Rectal smooth muscle tissue (tissue), 1 donor: ENCODE results near the gene PTPN6.

ENCODE experiments used
- H3K27ac ChIP-seq: one replicate; pipeline ENCODE4 v1.7.0; 2013; ENCODE audit warnings: low read depth, low read length, inconsistent platforms
- H3K27me3 ChIP-seq: one replicate; pipeline ENCODE4 v1.7.0; 2013; ENCODE audit warnings: low read length; ENCODE audit not compliant: control insufficient read depth, insufficient read depth
- H3K36me3 ChIP-seq: one replicate; pipeline ENCODE4 v1.7.0; 2013; ENCODE audit warnings: low read length; ENCODE audit not compliant: control insufficient read depth, insufficient read depth
- H3K4me1 ChIP-seq: one replicate; pipeline ENCODE4 v1.7.0; 2013; ENCODE audit warnings: low read length; ENCODE audit not compliant: control insufficient read depth, insufficient read depth
- H3K4me3 ChIP-seq: one replicate; pipeline ENCODE4 v1.7.0; 2013; ENCODE audit warnings: low read length
- H3K9ac ChIP-seq: one replicate; pipeline ENCODE4 v1.7.0; 2013; ENCODE audit warnings: low read length

Gene PTPN6

GRCh38 chr12:6948873-6949594, 2.1 kb upstream of the PTPN6 start:
- Histone ChIP-seq H3K36me3 (no peaks in the 10 kb centered on the region), H3K27me3 (no peaks in the 10 kb centered on the region), H3K9ac (no peak overlapping the region), H3K4me3 (no peak overlapping the region), H3K27ac (no peak overlapping the region), H3K4me1 (peaks cover 8% of the 10 kb centered on the region)

DNA sequence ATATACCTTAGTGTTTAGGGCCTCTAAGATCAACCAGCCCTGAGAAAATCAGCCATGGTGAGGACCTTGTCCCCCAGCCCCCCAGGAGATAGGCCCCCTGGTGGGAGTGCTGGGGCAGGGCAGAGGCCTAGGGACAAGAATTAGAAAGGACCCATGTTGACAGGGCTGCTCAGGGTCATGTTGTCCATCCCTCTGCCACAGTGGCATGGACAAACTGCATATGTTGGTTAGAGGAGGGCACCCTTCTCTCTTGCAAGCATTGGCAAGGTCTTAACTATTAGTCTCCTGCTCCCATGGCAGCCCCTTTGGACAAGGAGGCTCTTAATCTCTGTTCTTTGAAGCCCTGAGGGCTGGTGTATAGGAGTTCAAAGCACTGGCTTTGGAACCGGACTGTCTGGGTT, 755 bp upstream of the PTPN6 start:
- no peak overlapping the region for H3K9ac ChIP-seq
- no peak overlapping the region for H3K4me3 ChIP-seq
- H3K36me3 ChIP-seq: no peaks in the 10 kb centered on the region
- H3K27ac ChIP-seq: no peak overlapping the region
- H3K4me1 ChIP-seq: peaks cover 3% of the 10 kb centered on the region
- no peaks in the 10 kb centered on the region for H3K27me3 ChIP-seq

- H3K36me3 ChIP-seq: peaks cover 2% of the 10 kb centered on the region
- peak overlapping the region; percentile 37 for H3K27ac ChIP-seq
- H3K9ac ChIP-seq: peak overlapping the region; percentile 39
- peak overlapping the region; percentile 62 for H3K4me3 ChIP-seq
- H3K27me3 ChIP-seq: no peaks in the 10 kb centered on the region
- no peaks in the 10 kb centered on the region for H3K4me1 ChIP-seq
These were observed 480 bp downstream of the PTPN6 start for GRCh38 chr12:6951551-6952120.

DNA sequence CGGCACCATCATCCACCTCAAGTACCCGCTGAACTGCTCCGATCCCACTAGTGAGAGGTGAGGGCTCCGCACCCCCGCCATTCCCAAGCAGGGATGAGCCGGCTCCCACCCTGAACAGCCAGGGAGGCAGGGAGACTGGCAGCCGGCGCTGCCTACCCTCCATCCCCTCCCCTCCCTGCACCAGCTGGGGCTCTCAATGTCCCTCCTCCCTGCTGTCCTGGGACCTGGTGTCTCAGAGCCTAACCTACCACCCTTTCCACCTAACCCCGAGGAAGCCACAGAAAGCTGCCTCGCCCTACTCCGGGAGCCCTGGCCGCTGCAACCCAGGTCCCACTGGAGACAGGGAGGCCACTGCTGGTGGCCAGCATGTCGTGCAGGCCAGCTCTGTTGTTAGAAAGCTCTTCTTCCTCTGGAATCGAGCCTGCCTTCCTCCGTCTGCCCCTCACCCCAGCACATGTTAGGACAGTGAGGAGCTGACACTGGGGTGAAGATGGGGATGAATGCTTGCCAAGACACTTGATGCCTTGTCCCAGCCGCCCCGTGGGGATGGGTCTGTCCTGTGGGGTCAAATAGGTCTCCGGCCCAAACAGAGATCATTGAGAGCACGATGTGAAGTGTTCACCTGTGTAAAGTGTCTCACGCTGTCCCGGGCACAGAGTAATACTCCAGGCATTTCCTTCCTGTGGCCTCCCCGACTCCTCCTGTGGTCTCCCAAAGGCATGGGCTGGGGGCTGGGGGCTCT, 1.1 kb downstream of the PTPN6 start:
- no peak overlapping the region for H3K27ac ChIP-seq

GRCh38 chr12:6952863-6953441, 1.8 kb downstream of the PTPN6 start:
- Histone ChIP-seq H3K27me3 (no peaks in the 10 kb centered on the region), H3K4me3 (peak overlapping the region; percentile 62), H3K4me1 (no peaks in the 10 kb centered on the region), H3K27ac (no peak overlapping the region), H3K36me3 (peaks cover 2% of the 10 kb centered on the region), H3K9ac (peak overlapping the region; percentile 38)

More for the DNA sequence above, 1.1 kb downstream of the PTPN6 start:
- Histone ChIP-seq H3K27me3 (no peaks in the 10 kb centered on the region), H3K36me3 (peaks cover 2% of the 10 kb centered on the region), H3K4me1 (no peaks in the 10 kb centered on the region), H3K4me3 (peak overlapping the region; percentile 62), H3K9ac (peak overlapping the region; percentile 39)

DNA sequence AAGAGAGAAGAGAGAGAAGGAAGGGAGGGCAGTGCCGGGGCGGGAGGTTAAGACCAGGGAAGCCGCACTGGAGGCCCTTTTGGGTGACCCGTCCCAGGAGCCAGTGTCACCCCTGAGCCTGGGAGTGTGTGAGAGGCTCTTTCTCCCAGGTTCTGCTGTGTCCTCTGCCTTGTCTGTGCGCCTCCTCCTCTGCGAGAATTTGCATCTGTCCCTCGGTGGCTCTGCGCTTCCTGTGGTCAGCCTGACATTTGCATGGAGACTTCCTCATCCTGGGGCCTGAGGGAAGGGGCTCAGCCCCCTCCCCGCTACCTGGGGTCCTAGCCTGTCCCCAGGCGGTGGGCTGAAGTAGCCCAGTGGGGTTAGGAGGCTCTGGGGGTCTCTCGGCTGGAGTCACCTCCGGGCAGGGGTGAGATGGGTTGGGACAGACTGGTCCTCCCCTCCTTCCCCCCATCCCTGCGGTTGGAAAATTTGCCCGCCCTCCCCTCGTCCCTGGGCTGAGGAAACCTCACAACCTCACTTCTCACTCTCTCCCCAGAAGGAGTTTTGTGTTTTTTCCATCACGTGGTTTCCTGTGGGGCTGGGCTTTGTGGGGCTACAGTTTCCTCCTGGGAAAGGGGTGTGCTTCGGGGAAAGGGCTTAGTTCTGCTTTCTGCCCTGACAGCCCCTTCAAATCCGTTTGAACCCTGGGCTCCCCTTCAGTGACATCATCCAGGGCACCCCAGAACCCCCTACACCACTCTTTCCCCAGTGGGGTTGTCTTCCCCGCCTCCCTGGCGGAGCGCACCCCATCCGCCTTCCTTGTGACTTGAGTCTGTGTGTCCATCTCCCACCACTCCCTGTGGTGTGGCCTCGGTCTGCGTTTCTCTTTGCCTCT, 2.5 kb downstream of the PTPN6 start:
- H3K36me3 ChIP-seq: peaks cover 2% of the 10 kb centered on the region
- no peaks in the 10 kb centered on the region for H3K4me1 ChIP-seq
- H3K9ac ChIP-seq: peak overlapping the region; percentile 38
- no peak overlapping the region for H3K27ac ChIP-seq
- no peaks in the 10 kb centered on the region for H3K27me3 ChIP-seq
- peak overlapping the region; percentile 62 for H3K4me3 ChIP-seq

DNA sequence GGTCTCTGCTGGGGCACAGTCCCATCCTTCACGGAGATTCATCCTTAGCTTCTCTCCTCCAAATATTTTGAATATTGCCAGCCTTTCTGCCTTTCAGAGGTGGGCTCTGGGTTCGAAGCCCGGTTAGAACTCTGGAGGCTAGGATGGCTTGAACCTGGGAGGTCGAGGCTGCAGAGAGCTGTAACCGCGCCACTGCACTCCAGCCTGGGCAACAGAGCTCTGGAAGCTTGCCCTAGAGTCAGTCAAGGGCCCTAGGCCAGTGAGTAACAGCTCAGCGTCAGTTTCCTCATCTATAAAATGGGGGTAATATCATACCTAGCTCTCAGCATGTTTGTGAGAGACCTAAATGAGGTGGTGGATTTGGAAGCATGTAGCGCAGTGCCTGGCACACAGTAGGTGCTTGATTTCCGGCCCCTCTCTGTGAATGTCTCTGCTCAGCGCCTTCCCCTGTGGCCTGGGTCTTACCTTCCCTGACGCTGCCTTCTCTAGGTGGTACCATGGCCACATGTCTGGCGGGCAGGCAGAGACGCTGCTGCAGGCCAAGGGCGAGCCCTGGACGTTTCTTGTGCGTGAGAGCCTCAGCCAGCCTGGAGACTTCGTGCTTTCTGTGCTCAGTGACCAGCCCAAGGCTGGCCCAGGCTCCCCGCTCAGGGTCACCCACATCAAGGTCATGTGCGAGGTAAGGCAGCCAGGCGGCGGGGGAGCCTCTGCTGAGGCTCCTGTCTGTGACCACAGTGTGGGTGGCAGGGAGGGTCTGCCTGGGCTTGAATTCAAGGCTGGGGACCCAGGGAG, 3.4 kb downstream of the PTPN6 start:
- Histone ChIP-seq H3K4me1 (no peaks in the 10 kb centered on the region), H3K9ac (no peak overlapping the region), H3K4me3 (peak overlapping the region; percentile 57), H3K27me3 (no peaks in the 10 kb centered on the region), H3K36me3 (peaks cover 2% of the 10 kb centered on the region), H3K27ac (no peak overlapping the region)

GRCh38 chr12:6955108-6956020, 4.2 kb downstream of the PTPN6 start:
- H3K27ac ChIP-seq: no peak overlapping the region
- peaks cover 2% of the 10 kb centered on the region for H3K36me3 ChIP-seq
- H3K4me1 ChIP-seq: no peaks in the 10 kb centered on the region
- H3K27me3 ChIP-seq: no peaks in the 10 kb centered on the region
- no peak overlapping the region for H3K4me3 ChIP-seq
- no peak overlapping the region for H3K9ac ChIP-seq

DNA sequence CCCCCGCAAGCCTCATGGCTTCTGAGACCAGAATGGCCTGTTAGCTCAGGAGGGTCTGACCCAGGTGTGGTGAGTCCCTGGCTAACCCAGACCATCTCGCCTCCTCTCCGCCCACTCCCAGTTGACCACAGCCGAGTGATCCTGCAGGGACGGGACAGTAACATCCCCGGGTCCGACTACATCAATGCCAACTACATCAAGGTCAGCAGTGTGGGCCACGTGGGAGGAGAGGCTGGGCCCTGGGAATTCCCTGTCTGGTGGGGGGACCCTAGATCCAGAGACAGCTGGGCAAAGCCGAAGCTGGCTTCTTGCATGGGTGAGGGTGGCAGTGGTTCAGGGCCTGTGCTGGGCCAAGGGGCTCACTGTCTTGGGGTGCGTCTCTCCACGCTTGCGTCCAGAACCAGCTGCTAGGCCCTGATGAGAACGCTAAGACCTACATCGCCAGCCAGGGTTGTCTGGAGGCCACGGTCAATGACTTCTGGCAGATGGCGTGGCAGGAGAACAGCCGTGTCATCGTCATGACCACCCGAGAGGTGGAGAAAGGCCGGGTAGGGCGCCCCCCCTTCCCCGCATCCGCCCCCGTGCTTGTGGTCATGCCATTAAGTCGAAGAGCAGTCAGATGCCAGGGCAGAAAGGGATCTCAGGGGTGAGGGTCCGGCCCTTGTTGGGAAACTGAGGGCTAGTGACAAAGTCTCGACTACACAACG, 5.0 kb downstream of the PTPN6 start:
- peaks cover 2% of the 10 kb centered on the region for H3K36me3 ChIP-seq
- peaks cover under 1% of the 10 kb centered on the region for H3K4me1 ChIP-seq
- H3K27me3 ChIP-seq: no peaks in the 10 kb centered on the region
- H3K9ac ChIP-seq: no peak overlapping the region
- no peak overlapping the region for H3K4me3 ChIP-seq
- no peak overlapping the region for H3K27ac ChIP-seq

- Histone ChIP-seq H3K27me3 (no peaks in the 10 kb centered on the region), H3K27ac (no peak overlapping the region), H3K36me3 (peaks cover 2% of the 10 kb centered on the region), H3K4me1 (peaks cover 11% of the 10 kb centered on the region), H3K4me3 (no peak overlapping the region), H3K9ac (no peak overlapping the region)
These were observed 6.1 kb downstream of the PTPN6 start for GRCh38 chr12:6957151-6957701.
